K562 (cell line): ENCODE results near the gene AGPAT3. TPM values are rescaled to one million over a fixed set of nuclear protein-coding genes. Genes with fewer than 3 reads are reported as not detected.
A peak's percentile ranks its signal among the peaks of the same experiment; 100 is the strongest.

Experiments used
- ATAC-seq: fragments of 200-7000 bp; cut with Tn5 transposase; 3 replicates; pipeline ENCODE4 v1.9.1; 2020; ENCODE audit warnings: moderate library complexity
- BruUV-seq: library from RNA; stranded (reverse); fragments of 400-500 nt; replicated peaks from 2 replicates; lab custom pipeline; 2021; lab: Mats Ljungman, UMichigan
- CTCF ChIA-PET: fragments of 300-600 bp; formaldehyde crosslinking; extraction: SDS; loops from one replicate; lab custom pipeline; 2021; ENCODE audit warnings: low intra/inter-chr PET ratio; lab: Yijun Ruan, JAX
- POLR2A ChIA-PET: fragments of 300-600, 350-650 bp; sonication (Branson Sonifier 250); formaldehyde crosslinking; extraction: SDS; loops from one replicate; lab custom pipeline; 2021; ENCODE audit warnings: antibody characterized with exemption, inconsistent platforms; lab: Yijun Ruan, JAX
- DNase-seq, 4 experiments: peaks; one replicate each; pipeline versions ENCODE4 v3.0.0 to v3.0.0-alpha.2; 2011 to 2018; ENCODE audit warnings: low spot score in 3 of 4, mixed read lengths in 3 of 4; ENCODE audit errors: extremely low read depth in 1 of 4
- FAIRE-seq: peaks from 2 replicates; lab custom pipeline; 2011; peaks lifted over from hg19 to GRCh38; lab: Jason Lieb, UNC
- H2AFZ ChIP-seq: 2 replicates; pipeline ENCODE4 v1.6.0; 2011; ENCODE audit warnings: low read depth, low read length, control low read depth, inconsistent platforms
- H3K27ac ChIP-seq: fragments of 200-600 bp; 3 replicates; pipeline ENCODE4 v1.8.0; 2011; ENCODE audit warnings: low read depth, mild to moderate bottlenecking, control low read depth, inconsistent platforms, low read length, moderate library complexity, mixed read lengths; ENCODE audit errors: extremely low read depth
- H3K27me3 ChIP-seq, 2 experiments: fragments of 300-600 bp in 1 of 2; 2 replicates in 1 of 2; 3 replicates in 1 of 2; pipeline versions ENCODE4 v1.6.0 to v1.8.0; 2011; ENCODE audit warnings: inconsistent platforms in 2 of 2, low read length in 2 of 2, mild to moderate bottlenecking in 1 of 2, mixed read lengths in 1 of 2, moderate library complexity in 1 of 2; ENCODE audit not compliant: control insufficient read depth in 2 of 2, insufficient read depth in 2 of 2
- H3K36me3 ChIP-seq: fragments of 300-600 bp; 3 replicates; pipeline ENCODE4 v1.8.0; 2011; ENCODE audit warnings: mild to moderate bottlenecking, low read length, inconsistent platforms; ENCODE audit not compliant: control insufficient read depth, insufficient read depth
- H3K4me1 ChIP-seq, 2 experiments: fragments of 200-600 bp in 1 of 2; replicated peaks in 1 of 2; 2 replicates in 1 of 2; 3 replicates in 1 of 2; pipeline versions ENCODE4 v1.5.1 to v1.8.0; 2011; ENCODE audit warnings: inconsistent platforms in 2 of 2, low read length in 2 of 2, mild to moderate bottlenecking in 1 of 2, mixed read lengths in 1 of 2, moderate library complexity in 1 of 2; ENCODE audit not compliant: control insufficient read depth in 2 of 2, insufficient read depth in 2 of 2
- H3K4me2 ChIP-seq: 2 replicates; pipeline ENCODE4 v1.6.1; 2011; ENCODE audit warnings: low read length, control low read depth, inconsistent platforms, mixed read lengths; ENCODE audit not compliant: insufficient read depth
- H3K4me3 ChIP-seq: fragments of 200-600 bp; sonication (generic), shearing (Covaris generic); 2 replicates; pipeline ENCODE4 v1.5.1; 2016; ENCODE audit warnings: control low read depth, inconsistent platforms
- H3K79me2 ChIP-seq: fragments of 200-600 bp; 3 replicates; pipeline ENCODE4 v1.8.0; 2011; ENCODE audit warnings: low read length, inconsistent platforms; ENCODE audit not compliant: control insufficient read depth, insufficient read depth
- H3K9ac ChIP-seq, 2 experiments: 2 replicates each; pipeline versions ENCODE4 v1.6.0 to v1.6.1; 2011; ENCODE audit warnings: low read depth in 2 of 2, low read length in 2 of 2, control low read depth in 1 of 2, inconsistent platforms in 1 of 2, mild to moderate bottlenecking in 1 of 2, mixed read lengths in 1 of 2; ENCODE audit not compliant: insufficient read depth in 1 of 2
- H3K9me1 ChIP-seq: one replicate; pipeline ENCODE4 v1.6.0; 2011; ENCODE audit warnings: inconsistent platforms, mild to moderate bottlenecking, low read length, moderate library complexity; ENCODE audit not compliant: control insufficient read depth, insufficient read depth
- H3K9me3 ChIP-seq: replicated peaks from 2 replicates; pipeline ENCODE4 v1.5.1; 2011; ENCODE audit warnings: low read depth, low read length, inconsistent platforms; ENCODE audit not compliant: control insufficient read depth, insufficient read depth
- H4K20me1 ChIP-seq: replicated peaks from 2 replicates; pipeline ENCODE4 v1.6.1; 2011; ENCODE audit warnings: low read length, inconsistent platforms, mixed read lengths; ENCODE audit not compliant: control insufficient read depth, insufficient read depth
- ARID2 ChIP-seq: fragments of 450-650 bp; IDR thresholded peaks from 2 replicates; pipeline ENCODE4 v1.6.1; 2017; ENCODE audit warnings: antibody characterized with exemption, mild to moderate bottlenecking
- BMI1 ChIP-seq: fragments of 150-350 bp; IDR thresholded peaks from 2 replicates; pipeline ENCODE4 v1.6.1; 2014; ENCODE audit warnings: low read length
- DPF2 ChIP-seq: fragments of 450-650 bp; IDR thresholded peaks from 2 replicates; pipeline ENCODE4 v1.6.1; 2016
- EGR1 ChIP-seq: fragments of 450-650 bp; conservative IDR thresholded peaks from 2 replicates; pipeline ENCODE4 v1.6.1; 2017; ENCODE audit warnings: mild to moderate bottlenecking
- KDM5B ChIP-seq: fragments of 200-600 bp; sonication (generic); IDR thresholded peaks from 2 replicates; pipeline ENCODE4 v1.6.1; 2012; ENCODE audit warnings: low read depth, mild to moderate bottlenecking, moderate library complexity, low read length, control low read depth, inconsistent platforms; ENCODE audit not compliant: insufficient replicate concordance
- PHB2 ChIP-seq: fragments of 450-650 bp; IDR thresholded peaks from 2 replicates; pipeline ENCODE4 v1.6.1; 2017; ENCODE audit warnings: low read depth
- RB1 ChIP-seq: fragments of 450-650 bp; IDR thresholded peaks from 2 replicates; pipeline ENCODE4 v1.6.1; 2017; ENCODE audit warnings: low read depth, mild to moderate bottlenecking
- ZBTB8A ChIP-seq: fragments of 450-650 bp; IDR thresholded peaks from 2 replicates; pipeline ENCODE4 v1.6.1; 2018; ENCODE audit warnings: mild to moderate bottlenecking, moderate library complexity; ENCODE audit not compliant: partially characterized antibody
- ZFP1 ChIP-seq: fragments of 450-650 bp; formaldehyde crosslinking; IDR thresholded peaks from 2 replicates; pipeline ENCODE4 v1.4.0; 2020; ENCODE audit warnings: mild to moderate bottlenecking, mixed read lengths
- WGBS: fragments of 100-300 bp; shearing (Covaris generic); methylation state at CpG from one replicate; pipeline ENCODE4 v1.1.6; 2016; ENCODE audit warnings: low coverage, mixed read lengths; ENCODE audit not compliant: insufficient coverage; ENCODE audit errors: missing lambda C conversion rate; 5-methylcytosine and 5-hydroxymethylcytosine counted together
- in situ Hi-C: fragments of 300-500 bp; cut with MboI; formaldehyde crosslinking; loops from 4 replicates; pipeline ENCODE4 v1.15.0; 2018; ENCODE audit warnings: inconsistent platforms, mixed read lengths
- intact Hi-C: fragments of 100-400 bp; cut with micrococcal nuclease; formaldehyde crosslinking; loops from 2 replicates; pipeline ENCODE4 v1.14.2; 2022
- polyA plus RNA-seq, 8 experiments: library from polyadenylated mRNA; depleted of rRNA in 4 of 8; stranded (reverse) in 5 of 8; unstranded in 3 of 8; fragments of >200 nt; fragmentation: Nextera tagmentation in 2 of 8; fragmentation: Illumina TruSeq in 1 of 8; extraction: Ambion mirVana in 2 of 8; extraction: Trizol in 1 of 8; gene quantifications; 2 replicates each; pipeline versions ENCODE4 v1.2.1 to v1.2.3, GENCODE V29; 2011 to 2014; ENCODE audit warnings: inconsistent platforms in 1 of 8, missing spikeins in 1 of 8
- total RNA-seq, 7 experiments: library from RNA; depleted of rRNA in 6 of 7; stranded (reverse); fragments of >200 nt in 6 of 7; fragmentation: Illumina TruSeq in 2 of 7; extraction: Trizol in 2 of 7; gene quantifications; 2 replicates each; pipeline versions ENCODE4 v1.2.1 to v1.2.3, GENCODE V29; 2011 to 2021; ENCODE audit warnings: low replicate concordance in 1 of 7
- TF ChIP-seq, protein P1 (sequence below): fragments of 250-450 bp; sonication (Bioruptor Pico); IDR thresholded peaks from 2 replicates; pipeline ENCODE4 v1.5.0; 2021
- TF ChIP-seq, protein P2 (sequence below), 2 experiments: fragments of 200-800 bp in 1 of 2; sonication (Bioruptor generic) in 1 of 2; sonication (generic) in 1 of 2; formaldehyde crosslinking in 1 of 2; IDR thresholded peaks in 1 of 2; conservative IDR thresholded peaks in 1 of 2; 2 replicates each; pipeline versions ENCODE4 v1.5.0 to v1.6.1; 2016 to 2020; ENCODE audit warnings: missing compliant biosample characterization in 1 of 2, missing genetic modification characterization in 1 of 2, missing genetic modification reagents in 1 of 2
- TF ChIP-seq, protein P3 (sequence below): fragments of 450-650 bp; IDR thresholded peaks from 2 replicates; pipeline ENCODE4 v1.6.1; 2014; ENCODE audit warnings: low read depth, mild to moderate bottlenecking, moderate library complexity, borderline replicate concordance
- TF ChIP-seq, protein P4 (sequence below), 2 experiments: fragments of 450-650 bp; IDR thresholded peaks; 2 replicates each; pipeline ENCODE4 v1.6.1; 2018; ENCODE audit warnings: mild to moderate bottlenecking in 2 of 2, low read depth in 1 of 2; ENCODE audit not compliant: partially characterized antibody in 2 of 2

The AGPAT3 gene
- total and polyA plus RNA-seq, 9 of the 15 experiments (the other 6 are each of a cell fraction or from before 2014, with no cell fraction given) = 1.5 to 88.4 (median 35.7) TPM

DNA sequence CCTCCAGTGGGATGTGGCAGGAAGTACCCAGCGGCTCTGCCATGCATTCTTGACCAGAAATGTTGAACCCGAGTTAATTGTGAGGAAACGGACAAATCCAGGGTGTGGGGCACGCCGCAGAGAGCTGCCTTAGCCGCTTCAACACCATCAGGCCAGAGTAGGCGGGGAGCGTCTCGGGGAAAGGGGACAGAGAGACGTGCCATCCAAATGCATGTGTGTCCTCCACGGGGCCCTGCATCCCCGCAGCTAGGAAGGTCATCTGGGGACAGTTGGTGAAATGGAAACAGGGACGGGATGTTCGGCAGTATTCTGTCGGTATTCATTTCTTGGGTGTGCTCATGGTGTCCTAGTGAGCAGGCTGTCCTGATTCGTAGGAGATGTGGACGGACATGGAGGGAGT lies 88.0 kb downstream of the AGPAT3 start:
- POLR2A ChIA-PET = interaction anchor here (0.6 kb wide), 2 partner anchors 103 to 142 kb away, joined by 3 to 4 read pairs; no protein-coding TSS in a partner anchor
- no peak overlapping the region for H3K27ac ChIP-seq
- no peak for TF ChIP-seq KDM5B
- TF ChIP-seq, protein P1, sequence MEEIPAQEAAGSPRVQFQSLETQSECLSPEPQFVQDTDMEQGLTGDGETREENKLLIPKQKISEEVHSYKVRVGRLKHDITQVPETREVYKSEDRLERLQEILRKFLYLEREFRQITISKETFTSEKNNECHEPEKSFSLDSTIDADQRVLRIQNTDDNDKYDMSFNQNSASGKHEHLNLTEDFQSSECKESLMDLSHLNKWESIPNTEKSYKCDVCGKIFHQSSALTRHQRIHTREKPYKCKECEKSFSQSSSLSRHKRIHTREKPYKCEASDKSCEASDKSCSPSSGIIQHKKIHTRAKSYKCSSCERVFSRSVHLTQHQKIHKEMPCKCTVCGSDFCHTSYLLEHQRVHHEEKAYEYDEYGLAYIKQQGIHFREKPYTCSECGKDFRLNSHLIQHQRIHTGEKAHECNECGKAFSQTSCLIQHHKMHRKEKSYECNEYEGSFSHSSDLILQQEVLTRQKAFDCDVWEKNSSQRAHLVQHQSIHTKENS = no peak
- TF ChIP-seq, protein P2, sequence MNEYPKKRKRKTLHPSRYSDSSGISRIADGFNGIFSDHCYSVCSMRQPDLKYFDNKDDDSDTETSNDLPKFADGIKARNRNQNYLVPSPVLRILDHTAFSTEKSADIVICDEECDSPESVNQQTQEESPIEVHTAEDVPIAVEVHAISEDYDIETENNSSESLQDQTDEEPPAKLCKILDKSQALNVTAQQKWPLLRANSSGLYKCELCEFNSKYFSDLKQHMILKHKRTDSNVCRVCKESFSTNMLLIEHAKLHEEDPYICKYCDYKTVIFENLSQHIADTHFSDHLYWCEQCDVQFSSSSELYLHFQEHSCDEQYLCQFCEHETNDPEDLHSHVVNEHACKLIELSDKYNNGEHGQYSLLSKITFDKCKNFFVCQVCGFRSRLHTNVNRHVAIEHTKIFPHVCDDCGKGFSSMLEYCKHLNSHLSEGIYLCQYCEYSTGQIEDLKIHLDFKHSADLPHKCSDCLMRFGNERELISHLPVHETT (CRISPR knock-in tag; conservative IDR thresholded peaks at IDR 0.05 in 1 of 2, IDR thresholded peaks at IDR 0.05 in 1 of 2) = no peak
- TF ChIP-seq PHB2 = no peak
- TF ChIP-seq EGR1 = no peak
- no peak for TF ChIP-seq ARID2
- no peak for TF ChIP-seq BMI1
- TF ChIP-seq DPF2 = no peak
- TF ChIP-seq ZBTB8A = no peak
- TF ChIP-seq ZFP1 (CRISPR knock-in tag) = no peak
- TF ChIP-seq RB1 = no peak
- TF ChIP-seq, protein P3, sequence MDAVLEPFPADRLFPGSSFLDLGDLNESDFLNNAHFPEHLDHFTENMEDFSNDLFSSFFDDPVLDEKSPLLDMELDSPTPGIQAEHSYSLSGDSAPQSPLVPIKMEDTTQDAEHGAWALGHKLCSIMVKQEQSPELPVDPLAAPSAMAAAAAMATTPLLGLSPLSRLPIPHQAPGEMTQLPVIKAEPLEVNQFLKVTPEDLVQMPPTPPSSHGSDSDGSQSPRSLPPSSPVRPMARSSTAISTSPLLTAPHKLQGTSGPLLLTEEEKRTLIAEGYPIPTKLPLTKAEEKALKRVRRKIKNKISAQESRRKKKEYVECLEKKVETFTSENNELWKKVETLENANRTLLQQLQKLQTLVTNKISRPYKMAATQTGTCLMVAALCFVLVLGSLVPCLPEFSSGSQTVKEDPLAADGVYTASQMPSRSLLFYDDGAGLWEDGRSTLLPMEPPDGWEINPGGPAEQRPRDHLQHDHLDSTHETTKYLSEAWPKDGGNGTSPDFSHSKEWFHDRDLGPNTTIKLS = no peak
- TF ChIP-seq, protein P4, sequence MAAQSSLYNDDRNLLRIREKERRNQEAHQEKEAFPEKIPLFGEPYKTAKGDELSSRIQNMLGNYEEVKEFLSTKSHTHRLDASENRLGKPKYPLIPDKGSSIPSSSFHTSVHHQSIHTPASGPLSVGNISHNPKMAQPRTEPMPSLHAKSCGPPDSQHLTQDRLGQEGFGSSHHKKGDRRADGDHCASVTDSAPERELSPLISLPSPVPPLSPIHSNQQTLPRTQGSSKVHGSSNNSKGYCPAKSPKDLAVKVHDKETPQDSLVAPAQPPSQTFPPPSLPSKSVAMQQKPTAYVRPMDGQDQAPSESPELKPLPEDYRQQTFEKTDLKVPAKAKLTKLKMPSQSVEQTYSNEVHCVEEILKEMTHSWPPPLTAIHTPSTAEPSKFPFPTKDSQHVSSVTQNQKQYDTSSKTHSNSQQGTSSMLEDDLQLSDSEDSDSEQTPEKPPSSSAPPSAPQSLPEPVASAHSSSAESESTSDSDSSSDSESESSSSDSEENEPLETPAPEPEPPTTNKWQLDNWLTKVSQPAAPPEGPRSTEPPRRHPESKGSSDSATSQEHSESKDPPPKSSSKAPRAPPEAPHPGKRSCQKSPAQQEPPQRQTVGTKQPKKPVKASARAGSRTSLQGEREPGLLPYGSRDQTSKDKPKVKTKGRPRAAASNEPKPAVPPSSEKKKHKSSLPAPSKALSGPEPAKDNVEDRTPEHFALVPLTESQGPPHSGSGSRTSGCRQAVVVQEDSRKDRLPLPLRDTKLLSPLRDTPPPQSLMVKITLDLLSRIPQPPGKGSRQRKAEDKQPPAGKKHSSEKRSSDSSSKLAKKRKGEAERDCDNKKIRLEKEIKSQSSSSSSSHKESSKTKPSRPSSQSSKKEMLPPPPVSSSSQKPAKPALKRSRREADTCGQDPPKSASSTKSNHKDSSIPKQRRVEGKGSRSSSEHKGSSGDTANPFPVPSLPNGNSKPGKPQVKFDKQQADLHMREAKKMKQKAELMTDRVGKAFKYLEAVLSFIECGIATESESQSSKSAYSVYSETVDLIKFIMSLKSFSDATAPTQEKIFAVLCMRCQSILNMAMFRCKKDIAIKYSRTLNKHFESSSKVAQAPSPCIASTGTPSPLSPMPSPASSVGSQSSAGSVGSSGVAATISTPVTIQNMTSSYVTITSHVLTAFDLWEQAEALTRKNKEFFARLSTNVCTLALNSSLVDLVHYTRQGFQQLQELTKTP (IDR thresholded peaks at IDR 0.05; ENCODE audit: low read depth in 1 of 2, partially characterized antibody in 2 of 2) = no peak

More for the DNA sequence above, 88.0 kb downstream of the AGPAT3 start:
- Histone ChIP-seq H3K27me3 (no peaks in the 10 kb centered on the region), H3K4me1 (peaks cover 9 to 54% of the 10 kb centered on the region in 2 experiments; a peak in 4 of 5 replicates), H3K9ac (peak overlapping the region in 1 of 2 experiments; percentile 14; a peak in 2 of 4 replicates), H2AFZ (no peak overlapping the region), H3K79me2 (peaks cover 16% of the 10 kb centered on the region; the same call in 2 of the 3 replicates), H3K4me2 (no peak overlapping the region), H3K36me3 (peaks cover 12% of the 10 kb centered on the region; the same call in 2 of the 3 replicates), H3K9me3 (no peaks in the 10 kb centered on the region), H3K9me1 (peaks cover 6% of the 10 kb centered on the region), H3K4me3 (no peak overlapping the region), H4K20me1 (peaks cover 27% of the 10 kb centered on the region)
- no peak for FAIRE-seq
- BruUV-seq = no TSS peak
- DNase-seq = no peak
- CTCF ChIA-PET = no interaction called here
- intact Hi-C loops (no loop called here), in situ Hi-C loops (no loop called here)
- WGBS = 80% methylated on average over 14 of the region's 17 CpGs
- no peak for ATAC-seq
